ENCODE results near the gene PRAC1. TPM values are rescaled to one million over a fixed set of nuclear protein-coding genes. Genes with fewer than 3 reads are reported as not detected.
A peak's percentile ranks its signal among the peaks of the same experiment; 100 is the strongest.

Gene PRAC1
- total and polyA plus RNA-seq, 2 of the 8 experiments (the other 6 are each of a cell fraction or from before 2014, with no cell fraction given): not detected

- TF ChIP-seq, protein P1, sequence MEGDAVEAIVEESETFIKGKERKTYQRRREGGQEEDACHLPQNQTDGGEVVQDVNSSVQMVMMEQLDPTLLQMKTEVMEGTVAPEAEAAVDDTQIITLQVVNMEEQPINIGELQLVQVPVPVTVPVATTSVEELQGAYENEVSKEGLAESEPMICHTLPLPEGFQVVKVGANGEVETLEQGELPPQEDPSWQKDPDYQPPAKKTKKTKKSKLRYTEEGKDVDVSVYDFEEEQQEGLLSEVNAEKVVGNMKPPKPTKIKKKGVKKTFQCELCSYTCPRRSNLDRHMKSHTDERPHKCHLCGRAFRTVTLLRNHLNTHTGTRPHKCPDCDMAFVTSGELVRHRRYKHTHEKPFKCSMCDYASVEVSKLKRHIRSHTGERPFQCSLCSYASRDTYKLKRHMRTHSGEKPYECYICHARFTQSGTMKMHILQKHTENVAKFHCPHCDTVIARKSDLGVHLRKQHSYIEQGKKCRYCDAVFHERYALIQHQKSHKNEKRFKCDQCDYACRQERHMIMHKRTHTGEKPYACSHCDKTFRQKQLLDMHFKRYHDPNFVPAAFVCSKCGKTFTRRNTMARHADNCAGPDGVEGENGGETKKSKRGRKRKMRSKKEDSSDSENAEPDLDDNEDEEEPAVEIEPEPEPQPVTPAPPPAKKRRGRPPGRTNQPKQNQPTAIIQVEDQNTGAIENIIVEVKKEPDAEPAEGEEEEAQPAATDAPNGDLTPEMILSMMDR (IDR thresholded peaks at IDR 0.05; ENCODE audit: control extremely low read depth in 1 of 3, insufficient read depth in 1 of 3, low read depth in 1 of 3, low read length in 3 of 3): peak; percentile 91 to 99 (median 91)
- TF ChIP-seq CEBPB (IDR thresholded peaks at IDR 0.05; ENCODE audit: low read depth, low read length): no peak
- TF ChIP-seq GABPA (IDR thresholded peaks at IDR 0.05; ENCODE audit: borderline replicate concordance, insufficient read depth, low read length): peak; percentile 60; the same call in 1 of the 2 replicates
- TF ChIP-seq EGR1 (IDR thresholded peaks at IDR 0.05; ENCODE audit: borderline replicate concordance, low read depth, low read length): no peak
- TF ChIP-seq SRF (IDR thresholded peaks at IDR 0.05; ENCODE audit: low read depth, low read length): no peak
- TF ChIP-seq USF2 (IDR thresholded peaks at IDR 0.05; ENCODE audit: low read length): no peak
- TF ChIP-seq MAX (IDR thresholded peaks at IDR 0.05): no peak
- no peak for TF ChIP-seq TAF7 (optimal IDR thresholded peaks at IDR 0.05; ENCODE audit: borderline replicate concordance, low read depth, low read length)
- no peak for TF ChIP-seq MAFK (IDR thresholded peaks at IDR 0.05; ENCODE audit: low read depth, low read length)
- TF ChIP-seq EP300 (IDR thresholded peaks at IDR 0.05; ENCODE audit: borderline replicate concordance in 1 of 2, low read depth in 2 of 2, low read length in 2 of 2): no peak
- TF ChIP-seq KDM1A (IDR thresholded peaks at IDR 0.05; ENCODE audit: borderline replicate concordance, low read length): peak; percentile 82
- no peak for TF ChIP-seq SIRT6 (IDR thresholded peaks at IDR 0.05; ENCODE audit: low read length)
- peak; percentile 33 for TF ChIP-seq RNF2 (IDR thresholded peaks at IDR 0.05; ENCODE audit: borderline replicate concordance, low read depth, low read length, missing control alignments, poor library complexity, severe bottlenecking)
- no peak for TF ChIP-seq CHD1 (IDR thresholded peaks at IDR 0.05; ENCODE audit: low read depth, low read length)
- no peak for TF ChIP-seq BCL11A (IDR thresholded peaks at IDR 0.05; ENCODE audit: low read depth in 2 of 2, low read length in 2 of 2)
- no peak for TF ChIP-seq SAP30 (IDR thresholded peaks at IDR 0.05; ENCODE audit: insufficient read depth, insufficient replicate concordance, low read length)
- TF ChIP-seq NRF1 (IDR thresholded peaks at IDR 0.05; ENCODE audit: low read depth, low read length): no peak
- no peak for TF ChIP-seq POLR2A (IDR thresholded peaks at IDR 0.05; ENCODE audit: control extremely low read depth in 1 of 2, low read depth in 2 of 2, low read length in 2 of 2)
- TF ChIP-seq SP2 (IDR thresholded peaks at IDR 0.05; ENCODE audit: low read length): no peak
- no peak for TF ChIP-seq SP4 (IDR thresholded peaks at IDR 0.05; ENCODE audit: low read length)
Measured at GRCh38 chr17:48678141-48678971, 44.0 kb downstream of the PRAC1 start (continued).
